ENCODE measurements around the gene APBB2.

Gene APBB2

GRCh38 chr4:41256131-41256739 lies 41.9 kb upstream of the APBB2 start:
- no peak overlapping the region for H3K27ac ChIP-seq
- TF ChIP-seq, protein P1, sequence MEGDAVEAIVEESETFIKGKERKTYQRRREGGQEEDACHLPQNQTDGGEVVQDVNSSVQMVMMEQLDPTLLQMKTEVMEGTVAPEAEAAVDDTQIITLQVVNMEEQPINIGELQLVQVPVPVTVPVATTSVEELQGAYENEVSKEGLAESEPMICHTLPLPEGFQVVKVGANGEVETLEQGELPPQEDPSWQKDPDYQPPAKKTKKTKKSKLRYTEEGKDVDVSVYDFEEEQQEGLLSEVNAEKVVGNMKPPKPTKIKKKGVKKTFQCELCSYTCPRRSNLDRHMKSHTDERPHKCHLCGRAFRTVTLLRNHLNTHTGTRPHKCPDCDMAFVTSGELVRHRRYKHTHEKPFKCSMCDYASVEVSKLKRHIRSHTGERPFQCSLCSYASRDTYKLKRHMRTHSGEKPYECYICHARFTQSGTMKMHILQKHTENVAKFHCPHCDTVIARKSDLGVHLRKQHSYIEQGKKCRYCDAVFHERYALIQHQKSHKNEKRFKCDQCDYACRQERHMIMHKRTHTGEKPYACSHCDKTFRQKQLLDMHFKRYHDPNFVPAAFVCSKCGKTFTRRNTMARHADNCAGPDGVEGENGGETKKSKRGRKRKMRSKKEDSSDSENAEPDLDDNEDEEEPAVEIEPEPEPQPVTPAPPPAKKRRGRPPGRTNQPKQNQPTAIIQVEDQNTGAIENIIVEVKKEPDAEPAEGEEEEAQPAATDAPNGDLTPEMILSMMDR (conservative IDR thresholded peaks at IDR 0.05) = no peak

DNA sequence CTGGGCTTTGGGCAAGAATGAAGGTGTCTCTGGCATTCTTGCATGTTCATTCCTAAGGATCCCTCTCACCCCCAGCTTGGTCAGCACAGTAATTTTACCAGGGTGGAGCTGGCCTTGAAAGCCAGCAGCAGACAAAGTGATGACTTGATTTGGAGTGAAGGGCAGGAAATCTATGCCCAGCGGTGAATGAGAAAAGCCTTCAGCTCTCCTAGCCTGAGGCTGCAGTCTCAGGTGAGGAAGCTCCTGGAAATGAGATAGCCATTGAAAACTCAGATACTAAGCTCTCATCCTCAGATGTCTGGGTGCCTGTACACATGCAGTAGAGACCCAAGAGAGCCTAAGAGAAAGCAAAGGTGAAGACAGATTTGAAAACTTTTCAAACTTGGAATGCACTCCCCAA lies 31.6 kb upstream of the APBB2 start:
- TF ChIP-seq, protein P1 (conservative IDR thresholded peaks at IDR 0.05) = no peak
- H3K27ac ChIP-seq = no peak overlapping the region

DNA sequence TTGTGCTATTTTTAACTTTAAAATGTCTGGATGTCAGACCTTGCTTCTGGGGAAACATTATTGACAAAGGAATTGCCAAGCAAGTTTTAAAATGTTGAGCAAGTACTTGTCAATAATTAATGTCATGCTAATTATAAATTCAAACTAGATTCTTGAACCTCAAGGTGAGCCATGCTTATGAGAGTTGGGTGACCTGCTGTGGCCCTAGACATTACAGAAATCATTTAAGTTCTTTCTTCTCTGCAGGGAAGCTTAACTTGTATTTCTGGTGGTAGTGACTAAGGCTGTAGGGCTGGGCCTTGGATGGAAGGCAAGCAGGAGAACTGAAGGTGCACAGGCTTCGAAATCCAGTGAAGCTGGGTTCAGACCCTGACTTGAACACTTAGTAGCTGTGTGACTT lies 27.6 kb upstream of the APBB2 start:
- no peak overlapping the region for H3K27ac ChIP-seq
- TF ChIP-seq, protein P1 (conservative IDR thresholded peaks at IDR 0.05) = no peak

GRCh38 chr4:41236508-41236907 lies 22.2 kb upstream of the APBB2 start:
- H3K27ac ChIP-seq = no peak overlapping the region
- TF ChIP-seq, protein P1 (conservative IDR thresholded peaks at IDR 0.05) = no peak

DNA sequence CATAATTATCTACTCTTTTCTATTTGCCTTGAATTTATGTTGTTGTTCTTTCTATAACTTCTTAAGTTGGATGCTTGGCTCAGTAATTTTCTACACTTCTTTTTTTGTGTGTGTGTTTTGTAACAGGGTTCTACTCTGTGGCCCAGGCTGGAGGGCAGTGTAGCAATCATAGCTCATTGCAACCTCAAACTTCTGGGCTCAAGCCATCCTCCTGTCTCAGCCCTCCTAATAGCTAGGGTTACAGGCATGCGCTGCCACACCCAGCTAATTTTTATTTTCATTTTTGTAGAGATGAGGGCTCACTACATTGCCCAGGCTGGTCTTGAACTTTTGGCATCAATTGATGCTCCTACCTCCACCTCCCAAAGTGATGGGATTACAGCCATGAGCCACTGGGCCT lies 21.7 kb upstream of the APBB2 start:
- TF ChIP-seq, protein P1 (conservative IDR thresholded peaks at IDR 0.05) = no peak
- no peak overlapping the region for H3K27ac ChIP-seq

- no peak overlapping the region for H3K27ac ChIP-seq
- TF ChIP-seq, protein P1 (conservative IDR thresholded peaks at IDR 0.05) = no peak
These were observed 18.5 kb upstream of the APBB2 start for GRCh38 chr4:41232856-41233255.

GRCh38 chr4:41232406-41232805 lies 18.1 kb upstream of the APBB2 start:
- TF ChIP-seq, protein P1 (conservative IDR thresholded peaks at IDR 0.05) = no peak
- H3K27ac ChIP-seq = no peak overlapping the region

Data from VCaP (cell line).